Breast epithelium (tissue), 4 donors: ENCODE results near the gene KCTD20. TPM values are rescaled to one million over a fixed set of nuclear protein-coding genes. Genes with fewer than 3 reads are reported as not detected.
A peak's percentile ranks its signal among the peaks of the same experiment; 100 is the strongest.

Source experiments
- DNase-seq, 2 donors: peaks; one replicate each; pipeline ENCODE4 v3.0.0-alpha.2; 2019; ENCODE audit warnings: low spot score in 2 of 2
- H3K27ac ChIP-seq, 2 donors: fragments of 200-600 bp; sonication (generic) in 1 of 2; one replicate each; pipeline ENCODE4 v1.5.1; 2016 to 2019; ENCODE audit warnings: mild to moderate bottlenecking in 1 of 2
- H3K27me3 ChIP-seq, 2 donors: fragments of 200-600 bp; sonication (generic) in 1 of 2; one replicate each; pipeline versions ENCODE4 v1.5.1 to v1.6.0; 2017 to 2019; ENCODE audit warnings: control low read depth in 1 of 2, mild to moderate bottlenecking in 1 of 2
- H3K36me3 ChIP-seq: fragments of 200-600 bp; one replicate; pipeline ENCODE4 v1.5.1; 2019
- H3K4me1 ChIP-seq, 2 donors: fragments of 200-600 bp; sonication (generic); one replicate each; pipeline ENCODE4 v1.5.1; 2016 to 2019; ENCODE audit warnings: control low read depth in 1 of 2
- H3K4me3 ChIP-seq, 3 donors: fragments of 200-600 bp; sonication (generic); 1 replicate in 2 of 3; 2 replicates in 1 of 3; pipeline ENCODE4 v1.5.1; 2016 to 2019; ENCODE audit warnings: mild to moderate bottlenecking in 3 of 3, moderate library complexity in 2 of 3
- H3K9me3 ChIP-seq, 2 donors: fragments of 200-600 bp; sonication (generic) in 1 of 2; one replicate each; pipeline ENCODE4 v1.5.1; 2016 to 2019; ENCODE audit warnings: control low read depth in 1 of 2
- POLR2A ChIP-seq: fragments of 450-650 bp; IDR thresholded peaks from one replicate; pipeline ENCODE4 v1.6.1; 2016; ENCODE audit warnings: antibody characterized with exemption, mild to moderate bottlenecking, moderate library complexity
- POLR2AphosphoS5 ChIP-seq, 3 donors: sonication (generic); formaldehyde crosslinking; IDR thresholded peaks; one replicate each; pipeline ENCODE4 v1.6.1; 2017; ENCODE audit warnings: antibody characterized with exemption in 3 of 3
- intact Hi-C: fragments of 100-400 bp; cut with DNase I; formaldehyde crosslinking; loops from one replicate; pipeline ENCODE4 v1.15.1; 2023; ENCODE audit warnings: low total_unique reads
- total RNA-seq, 3 donors: library from RNA; depleted of rRNA; stranded (reverse); fragments of >200 nt; gene quantifications; one replicate each; pipeline ENCODE4 v1.1.0, GENCODE V29; 2016
- TF ChIP-seq, protein P1 (sequence below), 3 donors: fragments of 450-650 bp; IDR thresholded peaks; one replicate each; pipeline ENCODE4 v1.5.1; 2016 to 2017; ENCODE audit warnings: antibody characterized with exemption in 3 of 3, mild to moderate bottlenecking in 3 of 3, moderate library complexity in 3 of 3

KCTD20 gene
- total RNA-seq, 3 donors from 2014 or later: 59.4 to 64.5 (median 61.6) TPM

DNA sequence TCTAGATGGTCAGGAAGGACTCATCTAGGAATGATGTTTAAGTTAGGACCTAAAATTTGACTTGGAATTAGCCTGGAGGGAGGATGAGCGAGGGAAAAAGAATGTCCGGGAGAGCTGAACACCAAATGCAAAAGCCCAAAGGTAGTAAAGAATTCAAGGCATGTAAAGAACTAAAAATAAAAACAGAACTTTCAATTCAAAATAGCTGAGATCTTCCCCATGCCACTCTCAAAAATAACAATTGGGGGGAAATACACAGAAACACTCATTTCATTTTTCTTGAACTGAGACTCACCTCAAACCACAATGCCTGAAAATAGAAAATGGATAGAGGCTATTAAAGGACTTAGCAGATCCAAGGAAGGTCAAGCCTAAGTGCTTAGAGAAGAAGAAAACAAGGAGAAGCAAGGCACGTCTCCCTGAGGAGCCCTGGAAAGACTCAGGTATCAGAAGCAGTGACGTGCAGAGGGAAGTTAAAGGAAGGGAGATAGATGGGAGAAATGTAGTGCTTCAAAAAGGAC lies 10.6 kb upstream of the KCTD20 start:
- DNase-seq: no peak
- intact Hi-C loops: loop anchor here (5.0 kb wide), 1 partner anchor 170 kb away; no protein-coding TSS in a partner anchor
- no peak overlapping the region for H3K27ac ChIP-seq

DNA sequence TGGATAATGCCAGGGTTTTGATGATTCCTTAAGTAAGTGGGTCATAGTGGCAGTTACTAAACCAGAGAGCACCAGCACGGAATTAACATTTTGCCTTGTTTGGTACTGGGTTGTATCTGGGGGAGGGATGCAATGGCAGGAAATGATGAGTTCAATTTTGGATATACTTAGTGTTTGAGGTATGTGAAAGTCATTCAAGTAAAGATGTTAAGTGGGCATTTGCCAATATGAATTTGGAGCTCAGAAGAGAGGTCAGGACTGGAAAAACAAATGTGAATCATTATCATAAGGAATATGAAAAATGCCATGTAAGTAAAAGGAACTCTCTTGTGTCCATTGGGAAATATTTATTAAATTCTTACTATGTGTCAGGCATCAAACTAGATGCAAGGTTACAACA lies 6.3 kb upstream of the KCTD20 start:
- no peak for DNase-seq
- Histone ChIP-seq H3K9me3 (no peaks in the 10 kb centered on the region), H3K36me3 (no peaks in the 10 kb centered on the region), H3K27ac (no peak overlapping the region), H3K4me1 (no peaks in the 10 kb centered on the region), H3K27me3 (no peaks in the 10 kb centered on the region), H3K4me3 (no peak overlapping the region)
- intact Hi-C loops: no loop called here
- TF ChIP-seq, protein P1, sequence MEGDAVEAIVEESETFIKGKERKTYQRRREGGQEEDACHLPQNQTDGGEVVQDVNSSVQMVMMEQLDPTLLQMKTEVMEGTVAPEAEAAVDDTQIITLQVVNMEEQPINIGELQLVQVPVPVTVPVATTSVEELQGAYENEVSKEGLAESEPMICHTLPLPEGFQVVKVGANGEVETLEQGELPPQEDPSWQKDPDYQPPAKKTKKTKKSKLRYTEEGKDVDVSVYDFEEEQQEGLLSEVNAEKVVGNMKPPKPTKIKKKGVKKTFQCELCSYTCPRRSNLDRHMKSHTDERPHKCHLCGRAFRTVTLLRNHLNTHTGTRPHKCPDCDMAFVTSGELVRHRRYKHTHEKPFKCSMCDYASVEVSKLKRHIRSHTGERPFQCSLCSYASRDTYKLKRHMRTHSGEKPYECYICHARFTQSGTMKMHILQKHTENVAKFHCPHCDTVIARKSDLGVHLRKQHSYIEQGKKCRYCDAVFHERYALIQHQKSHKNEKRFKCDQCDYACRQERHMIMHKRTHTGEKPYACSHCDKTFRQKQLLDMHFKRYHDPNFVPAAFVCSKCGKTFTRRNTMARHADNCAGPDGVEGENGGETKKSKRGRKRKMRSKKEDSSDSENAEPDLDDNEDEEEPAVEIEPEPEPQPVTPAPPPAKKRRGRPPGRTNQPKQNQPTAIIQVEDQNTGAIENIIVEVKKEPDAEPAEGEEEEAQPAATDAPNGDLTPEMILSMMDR (IDR thresholded peaks at IDR 0.05): no peak
- TF ChIP-seq POLR2A (no peak), POLR2AphosphoS5 (IDR thresholded peaks at IDR 0.05) (no peak)

More for the DNA sequence above, 10.6 kb upstream of the KCTD20 start:
- Histone ChIP-seq H3K27me3 (no peaks in the 10 kb centered on the region), H3K4me1 (no peaks in the 10 kb centered on the region), H3K9me3 (no peaks in the 10 kb centered on the region), H3K36me3 (no peaks in the 10 kb centered on the region), H3K4me3 (no peak overlapping the region)
- TF ChIP-seq POLR2AphosphoS5 (IDR thresholded peaks at IDR 0.05): no peak
- TF ChIP-seq POLR2A: no peak
- TF ChIP-seq, protein P1 (IDR thresholded peaks at IDR 0.05): no peak

DNA sequence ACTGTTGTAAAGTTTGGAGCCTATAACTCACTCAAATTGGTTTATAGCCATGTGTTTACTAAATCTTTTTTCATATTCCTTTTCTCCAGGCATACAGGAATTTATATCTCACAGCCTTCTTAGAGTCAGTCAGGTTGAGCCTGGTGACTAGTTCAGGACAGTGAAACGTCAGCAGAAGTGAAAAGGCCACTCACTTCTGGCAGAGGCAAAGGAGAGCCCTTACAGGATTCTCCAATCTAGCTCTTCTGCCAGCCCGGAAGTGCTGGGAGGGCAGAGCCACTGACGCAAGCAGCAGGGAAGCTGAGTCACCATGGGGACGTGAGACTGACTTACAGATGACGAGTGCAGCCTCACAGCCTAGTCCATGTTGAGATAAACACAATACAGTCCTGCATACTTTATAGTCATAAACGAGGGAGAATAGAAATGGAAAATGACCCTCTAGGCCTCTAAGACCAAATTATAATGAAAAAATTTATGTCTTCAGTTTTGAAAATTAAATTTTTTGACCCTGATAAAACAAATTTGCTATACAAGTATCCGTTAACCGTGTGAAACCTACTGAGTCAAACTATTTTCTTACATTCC lies 1.4 kb upstream of the KCTD20 start:
- peak overlapping the region; percentile 98 to 99 for H3K27ac ChIP-seq
- peak; percentile 87 to 96 for DNase-seq
- no peaks in the 10 kb centered on the region for H3K36me3 ChIP-seq
- H3K4me1 ChIP-seq: peaks cover 0 to 24% of the 10 kb centered on the region in 2 donors
- no peak overlapping the region for H3K4me3 ChIP-seq
- peak; percentile 75 to 95 (median 79) for TF ChIP-seq POLR2AphosphoS5 (IDR thresholded peaks at IDR 0.05)
- TF ChIP-seq, protein P1 (IDR thresholded peaks at IDR 0.05): no peak
- H3K9me3 ChIP-seq: no peaks in the 10 kb centered on the region
- H3K27me3 ChIP-seq: no peaks in the 10 kb centered on the region
- intact Hi-C loops: no loop called here

DNA sequence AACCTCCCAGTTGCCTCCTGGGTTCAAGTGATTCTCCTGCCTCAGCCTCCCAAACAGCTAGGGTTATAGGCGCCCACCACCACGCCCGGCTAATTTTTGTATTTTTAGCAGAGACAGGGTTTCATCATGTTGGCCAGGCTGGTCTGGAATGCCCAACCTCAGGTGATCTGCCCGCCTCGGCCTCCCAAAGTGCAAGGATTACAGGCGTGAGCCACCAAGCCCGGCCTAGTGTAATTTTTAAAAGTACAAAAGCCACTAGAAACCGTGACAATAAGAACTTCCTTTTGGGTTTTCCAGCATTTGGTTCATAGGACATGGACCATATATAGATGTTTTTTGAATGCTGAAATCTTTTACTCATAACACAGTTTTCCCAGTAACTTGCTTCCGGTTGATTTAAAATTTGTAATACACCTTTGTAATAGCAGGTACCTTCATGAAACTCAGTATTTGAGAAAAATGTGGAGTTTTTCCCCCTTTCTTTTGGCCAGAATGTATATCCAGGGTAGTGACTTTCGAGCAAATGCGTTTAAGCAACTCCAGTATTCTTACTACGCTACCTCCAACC lies 613 bp upstream of the KCTD20 start:
- intact Hi-C loops: no loop called here
- TF ChIP-seq, protein P1 (IDR thresholded peaks at IDR 0.05): no peak
- TF ChIP-seq POLR2A (no peak), POLR2AphosphoS5 (IDR thresholded peaks at IDR 0.05) (no peak)

More for the DNA sequence above, 613 bp upstream of the KCTD20 start:
- no peaks in the 10 kb centered on the region for H3K9me3 ChIP-seq
- no peaks in the 10 kb centered on the region for H3K27me3 ChIP-seq
- peak overlapping the region; percentile 98 to 99 for H3K27ac ChIP-seq
- no peaks in the 10 kb centered on the region for H3K36me3 ChIP-seq
- DNase-seq: no peak
- H3K4me1 ChIP-seq: peaks cover 0 to 24% of the 10 kb centered on the region in 2 donors
- H3K4me3 ChIP-seq: peak overlapping the region; percentile 84 to 96 (median 95)
